DOHH2 (cell line): ENCODE data around the gene IGFBP2.

ENCODE experiments used
- EZH2phosphoT487 ChIP-seq: fragments of 200-600 bp; sonication (generic); IDR thresholded peaks from 2 replicates; pipeline ENCODE4 v1.6.1; 2017; ENCODE audit warnings: borderline replicate concordance, mild to moderate bottlenecking, antibody characterized with exemption, low read length, moderate library complexity, mixed read lengths
- TF ChIP-seq, protein P1 (sequence below): fragments of 200-600 bp; sonication (generic); IDR thresholded peaks from one replicate; pipeline ENCODE4 v1.5.1; 2014; ENCODE audit warnings: antibody characterized with exemption, mild to moderate bottlenecking, low read depth, low read length; ENCODE audit not compliant: poor library complexity, severe bottlenecking

DNA sequence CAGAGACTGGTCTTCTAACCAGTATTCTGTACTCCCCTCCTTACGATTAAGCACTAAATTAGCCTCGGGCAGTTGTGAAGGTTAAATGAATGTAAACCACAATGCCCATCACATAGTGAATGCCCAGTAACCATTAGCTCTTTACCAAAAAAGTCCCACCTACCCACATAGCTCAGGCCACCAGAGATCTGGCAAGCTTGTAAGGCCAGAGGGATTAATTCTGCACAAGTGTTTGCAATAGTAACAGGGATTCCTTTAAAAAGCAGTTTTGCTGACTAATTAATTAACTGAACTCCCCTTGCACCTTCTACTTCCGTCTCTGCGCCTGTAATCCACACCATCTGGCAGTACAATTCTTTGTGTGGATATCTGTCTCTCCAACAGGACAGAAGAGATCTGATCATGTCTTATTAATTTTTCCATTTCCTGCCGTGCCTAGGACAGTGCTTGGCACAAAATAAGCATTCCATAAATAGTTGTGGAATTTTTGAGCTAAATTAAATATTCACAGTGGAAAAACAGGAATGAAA, 36.2 kb upstream of the IGFBP2 start:
- TF ChIP-seq, protein P1, sequence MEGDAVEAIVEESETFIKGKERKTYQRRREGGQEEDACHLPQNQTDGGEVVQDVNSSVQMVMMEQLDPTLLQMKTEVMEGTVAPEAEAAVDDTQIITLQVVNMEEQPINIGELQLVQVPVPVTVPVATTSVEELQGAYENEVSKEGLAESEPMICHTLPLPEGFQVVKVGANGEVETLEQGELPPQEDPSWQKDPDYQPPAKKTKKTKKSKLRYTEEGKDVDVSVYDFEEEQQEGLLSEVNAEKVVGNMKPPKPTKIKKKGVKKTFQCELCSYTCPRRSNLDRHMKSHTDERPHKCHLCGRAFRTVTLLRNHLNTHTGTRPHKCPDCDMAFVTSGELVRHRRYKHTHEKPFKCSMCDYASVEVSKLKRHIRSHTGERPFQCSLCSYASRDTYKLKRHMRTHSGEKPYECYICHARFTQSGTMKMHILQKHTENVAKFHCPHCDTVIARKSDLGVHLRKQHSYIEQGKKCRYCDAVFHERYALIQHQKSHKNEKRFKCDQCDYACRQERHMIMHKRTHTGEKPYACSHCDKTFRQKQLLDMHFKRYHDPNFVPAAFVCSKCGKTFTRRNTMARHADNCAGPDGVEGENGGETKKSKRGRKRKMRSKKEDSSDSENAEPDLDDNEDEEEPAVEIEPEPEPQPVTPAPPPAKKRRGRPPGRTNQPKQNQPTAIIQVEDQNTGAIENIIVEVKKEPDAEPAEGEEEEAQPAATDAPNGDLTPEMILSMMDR, result no peak
- no peak for TF ChIP-seq EZH2phosphoT487
